Smooth muscle cell (in vitro differentiated cells): ENCODE results near the gene SLC6A15. TPM values are rescaled to one million over a fixed set of nuclear protein-coding genes. Genes with fewer than 3 reads are reported as not detected.

Source experiments
- DNase-seq: peaks from one replicate; lab custom pipeline; 2025; ENCODE audit not compliant: unreplicated experiment; lab: John Stamatoyannopoulos, UW
- H2AFZ ChIP-seq: fragments of 200-600 bp; sonication (generic); 2 replicates; pipeline ENCODE4 v1.6.0; 2016; ENCODE audit warnings: antibody characterized with exemption, low read depth, mild to moderate bottlenecking
- H3F3A ChIP-seq: fragments of 200-600 bp; sonication (generic); 2 replicates; pipeline ENCODE4 v1.6.0; 2017; ENCODE audit warnings: antibody characterized with exemption, low read depth
- H3K27ac ChIP-seq: fragments of 200-600 bp; sonication (generic); 2 replicates; pipeline ENCODE4 v1.5.1; 2016; ENCODE audit warnings: low read depth, mild to moderate bottlenecking
- H3K27me3 ChIP-seq: fragments of 200-600 bp; sonication (generic); 2 replicates; pipeline ENCODE4 v1.6.1; 2016; ENCODE audit warnings: low read depth, mild to moderate bottlenecking
- H3K36me3 ChIP-seq: fragments of 200-600 bp; sonication (generic); 2 replicates; pipeline ENCODE4 v1.5.1; 2016; ENCODE audit warnings: low read depth
- H3K4me1 ChIP-seq: fragments of 200-600 bp; sonication (generic); 2 replicates; pipeline ENCODE4 v1.5.1; 2016; ENCODE audit warnings: low read depth
- H3K4me2 ChIP-seq: fragments of 200-600 bp; sonication (generic); 2 replicates; pipeline ENCODE4 v1.6.0; 2016; ENCODE audit warnings: mild to moderate bottlenecking
- H3K4me3 ChIP-seq: fragments of 200-600 bp; sonication (generic); 2 replicates; pipeline ENCODE4 v1.5.1; 2016; ENCODE audit warnings: mild to moderate bottlenecking
- H3K79me2 ChIP-seq: fragments of 200-600 bp; sonication (generic); 2 replicates; pipeline ENCODE4 v1.6.0; 2016; ENCODE audit warnings: low read depth, mild to moderate bottlenecking
- H3K9ac ChIP-seq: fragments of 200-600 bp; sonication (generic); 2 replicates; pipeline ENCODE4 v1.6.0; 2016; ENCODE audit warnings: low read depth
- H3K9me3 ChIP-seq: fragments of 200-600 bp; sonication (generic); replicated peaks from 2 replicates; pipeline ENCODE4 v1.5.1; 2016; ENCODE audit warnings: low read depth
- H4K20me1 ChIP-seq: fragments of 200-600 bp; sonication (generic); 2 replicates; pipeline ENCODE4 v1.6.0; 2016; ENCODE audit warnings: low read depth
- CTCF ChIP-seq: fragments of 200-600 bp; sonication (generic); IDR thresholded peaks from 2 replicates; pipeline ENCODE4 v1.5.1; 2017; ENCODE audit warnings: borderline replicate concordance, mild to moderate bottlenecking, antibody characterized with exemption; ENCODE audit not compliant: insufficient read depth, poor library complexity, severe bottlenecking
- WGBS: methylation state at CpG from one replicate; pipeline ENCODE4 v1.1.7; 2016; ENCODE audit warnings: low lambda C conversion rate; 5-methylcytosine and 5-hydroxymethylcytosine counted together
- polyA plus RNA-seq: library from polyadenylated mRNA; unstranded; fragments of >200 nt; fragmentation: Nextera tagmentation; extraction: Ambion mirVana; gene quantifications from 2 replicates; pipeline ENCODE4 v1.2.1, GENCODE V29; 2016
- total RNA-seq: library from RNA; depleted of rRNA; stranded (reverse); fragments of >200 nt; gene quantifications from 2 replicates; pipeline ENCODE4 v1.2.3, GENCODE V29; 2014

The SLC6A15 gene
- 11.6 and 21.1 TPM in 2 replicates for total RNA-seq
- 4.4 and 6.4 TPM in 2 replicates for polyA plus RNA-seq

- Histone ChIP-seq H2AFZ (peak within 1 kb of the TSS; percentile 95), H3K9me3 (no peaks in the 10 kb centered on the region), H3K4me3 (peak within 1 kb of the TSS; percentile 68), H4K20me1 (no peaks in the 10 kb centered on the region), H3K27me3 (no peaks in the 10 kb centered on the region), H3K27ac (peak within 1 kb of the TSS; percentile 24), H3K4me2 (peak within 1 kb of the TSS; percentile 86), H3K9ac (peak within 1 kb of the TSS; percentile 61), H3K79me2 (peaks cover 28% of the 10 kb centered on the region), H3K4me1 (no peaks in the 10 kb centered on the region), H3F3A (no peaks in the 10 kb centered on the region), H3K36me3 (no peaks in the 10 kb centered on the region)
- WGBS = 1% methylated on average over 65 of the region's 67 CpGs
- peak; percentile 54 for DNase-seq
- peak; percentile 51 for TF ChIP-seq CTCF
These were observed at the start of gene SLC6A15 for GRCh38 chr12:84912198-84913128. Gene SLC6A15 (minus strand): TSS chr12:84912799. CDS start chr12:84892120, 20,679 bp downstream.

GRCh38 chr12:84960918-84961317, 48.3 kb upstream of the SLC6A15 start:
- no peaks in the 10 kb centered on the region for H3K4me1 ChIP-seq
- 87% methylated on average over 1 of the region's 1 CpG for WGBS

GRCh38 chr12:84955298-84955697, 42.7 kb upstream of the SLC6A15 start:
- Histone ChIP-seq H3K9ac (no peak overlapping the region), H3K4me3 (no peak overlapping the region), H3K27ac (no peak overlapping the region), H3K4me1 (no peaks in the 10 kb centered on the region), H3K79me2 (no peaks in the 10 kb centered on the region), H3F3A (no peaks in the 10 kb centered on the region), H3K27me3 (no peaks in the 10 kb centered on the region), H2AFZ (no peak overlapping the region), H3K36me3 (no peaks in the 10 kb centered on the region), H3K9me3 (no peaks in the 10 kb centered on the region), H3K4me2 (no peak overlapping the region), H4K20me1 (no peaks in the 10 kb centered on the region)
- WGBS = 62% methylated on average over 4 of the region's 4 CpGs
- TF ChIP-seq CTCF = no peak
- no peak for DNase-seq

More at GRCh38 chr12:84960918-84961317, 48.3 kb upstream of the SLC6A15 start:
- Histone ChIP-seq H3K4me3 (no peak overlapping the region), H3K4me2 (no peak overlapping the region), H3K79me2 (no peaks in the 10 kb centered on the region), H3K9me3 (no peaks in the 10 kb centered on the region), H3K36me3 (no peaks in the 10 kb centered on the region), H3F3A (no peaks in the 10 kb centered on the region), H3K9ac (no peak overlapping the region), H3K27ac (no peak overlapping the region), H3K27me3 (no peaks in the 10 kb centered on the region), H4K20me1 (no peaks in the 10 kb centered on the region), H2AFZ (no peak overlapping the region)
- TF ChIP-seq CTCF = no peak
- DNase-seq = no peak
